HepG2 (cell line): ENCODE results near the gene EFNA2. TPM values are rescaled to one million over a fixed set of nuclear protein-coding genes. Genes with fewer than 3 reads are reported as not detected.

ENCODE experiments used
- AKAP8 ChIP-seq: sonication (generic); formaldehyde crosslinking; IDR thresholded peaks from 2 replicates; pipeline ENCODE4 v1.5.1; 2020; ENCODE audit warnings: mild to moderate bottlenecking, missing genetic modification reagents
- ATF7 ChIP-seq, 2 experiments: fragments of 450-650 bp in 1 of 2; sonication (generic) in 1 of 2; formaldehyde crosslinking in 1 of 2; IDR thresholded peaks; 2 replicates each; pipeline versions ENCODE4 v1.4.0 to v1.6.1; 2016 to 2020; ENCODE audit warnings: antibody characterized with exemption in 1 of 2, mild to moderate bottlenecking in 1 of 2, missing genetic modification reagents in 1 of 2
- CCDC6 ChIP-seq: sonication (generic); formaldehyde crosslinking; IDR thresholded peaks from 2 replicates; pipeline ENCODE4 v1.8.1; 2022; ENCODE audit warnings: mild to moderate bottlenecking, missing genetic modification reagents, moderate library complexity
- DNMT3B ChIP-seq: conservative IDR thresholded peaks from 2 replicates; pipeline ENCODE4 v1.6.1; 2016; ENCODE audit warnings: missing biosample characterization, control low read depth
- GFI1 ChIP-seq: sonication (generic); formaldehyde crosslinking; IDR thresholded peaks from 2 replicates; pipeline ENCODE4 v1.5.0; 2020; ENCODE audit warnings: missing genetic modification reagents, mild to moderate bottlenecking, borderline replicate concordance
- GTF2F1 ChIP-seq: fragments of 150-350 bp; IDR thresholded peaks from 2 replicates; pipeline ENCODE4 v1.6.1; 2014; ENCODE audit warnings: low read length
- MEIS1 ChIP-seq: sonication (generic); formaldehyde crosslinking; IDR thresholded peaks from 2 replicates; pipeline ENCODE4 v1.9.0; 2021; ENCODE audit warnings: mild to moderate bottlenecking, missing genetic modification reagents, moderate library complexity, borderline replicate concordance
- MXD3 ChIP-seq: IDR thresholded peaks from 2 replicates; pipeline ENCODE4 v1.6.1; 2016; ENCODE audit warnings: mild to moderate bottlenecking, missing biosample characterization, missing genetic modification reagents
- POLR2AphosphoS2 ChIP-seq: IDR thresholded peaks from 2 replicates; pipeline ENCODE4 v1.6.1; 2011; ENCODE audit warnings: low read depth, low read length, improper control_type of control experiment
- SKI ChIP-seq: fragments of 450-650 bp; IDR thresholded peaks from one replicate; pipeline ENCODE4 v1.6.1; 2018; ENCODE audit warnings: mild to moderate bottlenecking; ENCODE audit not compliant: partially characterized antibody
- SNRNP70 ChIP-seq: fragments of 200-400 bp; formaldehyde crosslinking; IDR thresholded peaks from 2 replicates; pipeline ENCODE4 v1.6.1; 2017; ENCODE audit warnings: mild to moderate bottlenecking, low read depth, low read length, moderate library complexity
- SP1 ChIP-seq, 2 experiments: fragments of 450-650 bp in 1 of 2; sonication (generic) in 1 of 2; formaldehyde crosslinking in 1 of 2; IDR thresholded peaks; 2 replicates each; pipeline versions ENCODE4 v1.4.0 to v1.6.1; 2016 to 2020; ENCODE audit warnings: missing genetic modification reagents in 1 of 2
- THRA ChIP-seq: sonication (generic); formaldehyde crosslinking; IDR thresholded peaks from 2 replicates; pipeline ENCODE4 v1.4.0; 2020; ENCODE audit warnings: missing genetic modification reagents, borderline replicate concordance
- UBTF ChIP-seq: sonication (generic); formaldehyde crosslinking; IDR thresholded peaks from 2 replicates; pipeline ENCODE4 v1.4.0; 2020; ENCODE audit warnings: mild to moderate bottlenecking, missing genetic modification reagents
- XBP1 ChIP-seq: sonication (generic); formaldehyde crosslinking; IDR thresholded peaks from 2 replicates; pipeline ENCODE4 v1.5.0; 2020; ENCODE audit warnings: missing genetic modification reagents
- ZMYM4 ChIP-seq: sonication (generic); formaldehyde crosslinking; IDR thresholded peaks from 2 replicates; pipeline ENCODE4 v1.8.1; 2023; ENCODE audit warnings: mild to moderate bottlenecking, missing genetic modification reagents
- ZNF296 ChIP-seq: sonication (generic); formaldehyde crosslinking; conservative IDR thresholded peaks from 2 replicates; pipeline ENCODE4 v1.5.0; 2020; ENCODE audit warnings: mild to moderate bottlenecking, missing genetic modification reagents
- polyA plus RNA-seq, 8 experiments: library from polyadenylated mRNA; depleted of rRNA in 3 of 8; stranded (reverse) in 7 of 8; unstranded in 1 of 8; fragments of >200 nt; fragmentation: Illumina TruSeq in 4 of 8; extraction: Trizol in 4 of 8; gene quantifications; 2 replicates each; pipeline versions ENCODE4 v1.2.1 to v1.2.3, GENCODE V29; 2011 to 2016; ENCODE audit warnings: low read depth in 4 of 8, missing spikeins in 1 of 8, mixed read lengths in 1 of 8; ENCODE audit not compliant: insufficient read depth in 1 of 8
- total RNA-seq, 5 experiments: library from RNA; depleted of rRNA; stranded (reverse); fragments of >200 nt; fragmentation: Illumina TruSeq; extraction: Trizol; gene quantifications; 2 replicates each; pipeline ENCODE4 v1.2.3, GENCODE V29; 2016; ENCODE audit warnings: low read depth in 1 of 5
- TF ChIP-seq, protein P1 (sequence below): conservative IDR thresholded peaks from 2 replicates; pipeline ENCODE4 v1.6.1; 2018; ENCODE audit warnings: missing genetic modification reagents
- TF ChIP-seq, protein P2 (sequence below), 2 experiments: IDR thresholded peaks; 2 replicates each; pipeline ENCODE4 v1.6.1; 2011 to 2012; ENCODE audit warnings: low read length in 2 of 2, borderline replicate concordance in 1 of 2, low read depth in 1 of 2, mild to moderate bottlenecking in 1 of 2, moderate library complexity in 1 of 2

EFNA2 gene
- total and polyA plus RNA-seq, 2 of the 13 experiments (the other 11 are each of a cell fraction or from before 2014, with no cell fraction given): 6.0 to 9.9 TPM

GRCh38 chr19:1269478-1270212 is 16.0 kb upstream of the EFNA2 start (continued):
- TF ChIP-seq, protein P1, sequence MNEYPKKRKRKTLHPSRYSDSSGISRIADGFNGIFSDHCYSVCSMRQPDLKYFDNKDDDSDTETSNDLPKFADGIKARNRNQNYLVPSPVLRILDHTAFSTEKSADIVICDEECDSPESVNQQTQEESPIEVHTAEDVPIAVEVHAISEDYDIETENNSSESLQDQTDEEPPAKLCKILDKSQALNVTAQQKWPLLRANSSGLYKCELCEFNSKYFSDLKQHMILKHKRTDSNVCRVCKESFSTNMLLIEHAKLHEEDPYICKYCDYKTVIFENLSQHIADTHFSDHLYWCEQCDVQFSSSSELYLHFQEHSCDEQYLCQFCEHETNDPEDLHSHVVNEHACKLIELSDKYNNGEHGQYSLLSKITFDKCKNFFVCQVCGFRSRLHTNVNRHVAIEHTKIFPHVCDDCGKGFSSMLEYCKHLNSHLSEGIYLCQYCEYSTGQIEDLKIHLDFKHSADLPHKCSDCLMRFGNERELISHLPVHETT (CRISPR knock-in tag): peak; percentile 42; the same call in 1 of the 2 replicates
- TF ChIP-seq ZNF296 (CRISPR knock-in tag) (peak; percentile 78), THRA (CRISPR knock-in tag) (0 out of 2 replicates have a peak, but pooled peaks have one; percentile 36), ZMYM4 (CRISPR knock-in tag) (peak; percentile 36), XBP1 (CRISPR knock-in tag) (no peak), SNRNP70 (no peak), ATF7 (IDR thresholded peaks at IDR 0.05) (no peak), ATF7 (CRISPR knock-in tag; IDR thresholded peaks at IDR 0.05) (peak; percentile 3; the same call in 1 of the 2 replicates), MEIS1 (no peak), SKI (no peak), MXD3 (CRISPR knock-in tag) (peak; percentile 50; the same call in 1 of the 2 replicates), UBTF (CRISPR knock-in tag) (peak; percentile 9; the same call in 1 of the 2 replicates), CCDC6 (CRISPR knock-in tag) (peak; percentile 75; the same call in 1 of the 2 replicates), GFI1 (CRISPR knock-in tag) (peak; percentile 41; the same call in 1 of the 2 replicates), SP1 (IDR thresholded peaks at IDR 0.05) (no peak), SP1 (CRISPR knock-in tag; IDR thresholded peaks at IDR 0.05) (peak; percentile 16; the same call in 1 of the 2 replicates), GTF2F1 (no peak), POLR2AphosphoS2 (peak; percentile 68), DNMT3B (CRISPR knock-in tag) (0 out of 2 replicates have a peak, but pooled peaks have one; percentile 15), AKAP8 (CRISPR knock-in tag) (peak; percentile 74; the same call in 1 of the 2 replicates)
- TF ChIP-seq, protein P2, sequence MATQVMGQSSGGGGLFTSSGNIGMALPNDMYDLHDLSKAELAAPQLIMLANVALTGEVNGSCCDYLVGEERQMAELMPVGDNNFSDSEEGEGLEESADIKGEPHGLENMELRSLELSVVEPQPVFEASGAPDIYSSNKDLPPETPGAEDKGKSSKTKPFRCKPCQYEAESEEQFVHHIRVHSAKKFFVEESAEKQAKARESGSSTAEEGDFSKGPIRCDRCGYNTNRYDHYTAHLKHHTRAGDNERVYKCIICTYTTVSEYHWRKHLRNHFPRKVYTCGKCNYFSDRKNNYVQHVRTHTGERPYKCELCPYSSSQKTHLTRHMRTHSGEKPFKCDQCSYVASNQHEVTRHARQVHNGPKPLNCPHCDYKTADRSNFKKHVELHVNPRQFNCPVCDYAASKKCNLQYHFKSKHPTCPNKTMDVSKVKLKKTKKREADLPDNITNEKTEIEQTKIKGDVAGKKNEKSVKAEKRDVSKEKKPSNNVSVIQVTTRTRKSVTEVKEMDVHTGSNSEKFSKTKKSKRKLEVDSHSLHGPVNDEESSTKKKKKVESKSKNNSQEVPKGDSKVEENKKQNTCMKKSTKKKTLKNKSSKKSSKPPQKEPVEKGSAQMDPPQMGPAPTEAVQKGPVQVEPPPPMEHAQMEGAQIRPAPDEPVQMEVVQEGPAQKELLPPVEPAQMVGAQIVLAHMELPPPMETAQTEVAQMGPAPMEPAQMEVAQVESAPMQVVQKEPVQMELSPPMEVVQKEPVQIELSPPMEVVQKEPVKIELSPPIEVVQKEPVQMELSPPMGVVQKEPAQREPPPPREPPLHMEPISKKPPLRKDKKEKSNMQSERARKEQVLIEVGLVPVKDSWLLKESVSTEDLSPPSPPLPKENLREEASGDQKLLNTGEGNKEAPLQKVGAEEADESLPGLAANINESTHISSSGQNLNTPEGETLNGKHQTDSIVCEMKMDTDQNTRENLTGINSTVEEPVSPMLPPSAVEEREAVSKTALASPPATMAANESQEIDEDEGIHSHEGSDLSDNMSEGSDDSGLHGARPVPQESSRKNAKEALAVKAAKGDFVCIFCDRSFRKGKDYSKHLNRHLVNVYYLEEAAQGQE (IDR thresholded peaks at IDR 0.05; ENCODE audit: borderline replicate concordance in 1 of 2, low read depth in 1 of 2, low read length in 2 of 2): peak in 1 of 2 experiments; percentile 24; a peak in 1 of 4 replicates
